Measurements from ENCODE around the gene CHRNE. TPM values are rescaled to one million over a fixed set of nuclear protein-coding genes. Genes with fewer than 3 reads are reported as not detected.

The CHRNE gene
- total RNA-seq, 3 donors from 2014 or later: 0.24 to 1.3 TPM; not detected in 1

DNA sequence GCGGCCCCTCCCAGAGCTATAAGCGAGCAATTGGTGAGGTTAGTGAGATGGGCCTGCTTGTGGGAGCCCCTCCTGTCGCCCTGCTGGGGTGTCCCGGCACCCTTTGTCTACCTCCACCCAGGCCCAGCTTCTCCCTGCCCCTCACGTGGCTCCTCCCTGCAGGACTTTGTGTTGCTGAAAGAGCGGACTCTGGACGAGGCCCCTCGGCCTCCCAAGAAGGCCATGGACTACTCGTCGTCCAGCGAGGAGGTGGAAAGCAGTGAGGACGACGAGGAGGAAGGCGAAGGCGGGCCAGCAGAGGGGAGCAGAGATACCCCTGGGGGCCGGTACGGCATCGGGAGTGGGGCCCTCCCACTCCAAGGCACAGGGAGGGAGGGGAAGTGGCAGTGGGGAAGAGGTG, 9.6 kb downstream of the CHRNE start:
- TF ChIP-seq, protein P1, sequence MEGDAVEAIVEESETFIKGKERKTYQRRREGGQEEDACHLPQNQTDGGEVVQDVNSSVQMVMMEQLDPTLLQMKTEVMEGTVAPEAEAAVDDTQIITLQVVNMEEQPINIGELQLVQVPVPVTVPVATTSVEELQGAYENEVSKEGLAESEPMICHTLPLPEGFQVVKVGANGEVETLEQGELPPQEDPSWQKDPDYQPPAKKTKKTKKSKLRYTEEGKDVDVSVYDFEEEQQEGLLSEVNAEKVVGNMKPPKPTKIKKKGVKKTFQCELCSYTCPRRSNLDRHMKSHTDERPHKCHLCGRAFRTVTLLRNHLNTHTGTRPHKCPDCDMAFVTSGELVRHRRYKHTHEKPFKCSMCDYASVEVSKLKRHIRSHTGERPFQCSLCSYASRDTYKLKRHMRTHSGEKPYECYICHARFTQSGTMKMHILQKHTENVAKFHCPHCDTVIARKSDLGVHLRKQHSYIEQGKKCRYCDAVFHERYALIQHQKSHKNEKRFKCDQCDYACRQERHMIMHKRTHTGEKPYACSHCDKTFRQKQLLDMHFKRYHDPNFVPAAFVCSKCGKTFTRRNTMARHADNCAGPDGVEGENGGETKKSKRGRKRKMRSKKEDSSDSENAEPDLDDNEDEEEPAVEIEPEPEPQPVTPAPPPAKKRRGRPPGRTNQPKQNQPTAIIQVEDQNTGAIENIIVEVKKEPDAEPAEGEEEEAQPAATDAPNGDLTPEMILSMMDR (IDR thresholded peaks at IDR 0.05): no peak
- DNase-seq (peak in 1 of 3 donors; percentile 40), ATAC-seq (no peak)
- no peak overlapping the region for H3K4me3 ChIP-seq
- peaks cover 3% of the 10 kb centered on the region for H3K36me3 ChIP-seq (ENCODE audit: low read depth)
- no peaks in the 10 kb centered on the region for H3K4me1 ChIP-seq (ENCODE audit: low read depth)
- intact Hi-C loops (cut with DNase I, micrococcal nuclease): loop anchor here in 1 of 2 donors (10.0 kb wide), 1 partner anchor 168 kb away; no protein-coding TSS in a partner anchor
- H3K9me3 ChIP-seq: no peaks in the 10 kb centered on the region

DNA sequence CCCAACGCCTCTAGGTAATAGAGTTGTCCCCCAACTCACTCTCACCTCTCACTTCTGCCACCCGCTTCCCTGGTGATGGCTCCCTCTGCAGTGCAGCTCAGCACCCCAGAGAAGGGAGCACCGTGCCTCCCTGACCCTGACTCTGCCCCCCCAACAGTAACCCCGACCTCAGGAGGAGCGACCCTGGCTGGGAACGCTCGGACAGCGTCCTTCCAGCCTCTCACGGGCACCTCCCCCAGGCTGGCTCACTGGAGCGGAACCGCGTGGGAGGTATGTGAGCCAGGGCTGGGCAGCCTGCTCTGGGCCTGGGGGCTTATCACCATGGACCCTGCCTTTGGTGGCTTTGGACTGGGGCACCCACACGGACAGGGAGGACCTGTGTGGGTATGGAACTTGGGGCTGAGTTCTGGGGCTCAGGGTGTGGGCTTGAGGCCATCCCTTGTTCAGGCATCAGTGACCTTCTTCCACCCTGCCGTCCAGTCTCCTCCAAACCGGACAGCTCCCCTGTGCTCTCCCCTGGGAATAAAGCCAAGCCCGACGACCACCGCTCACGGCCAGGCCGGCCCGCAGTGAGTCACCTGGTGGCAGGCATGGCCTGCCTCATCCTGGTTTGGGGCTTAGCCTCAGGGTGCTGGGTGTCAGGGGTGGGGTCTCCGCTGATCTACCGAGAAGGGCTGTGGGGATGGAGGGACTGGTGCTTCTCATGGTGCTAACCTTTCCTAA, 10.2 kb downstream of the CHRNE start:
- no peak overlapping the region for H3K4me3 ChIP-seq
- ATAC-seq: no peak
- TF ChIP-seq, protein P1 (IDR thresholded peaks at IDR 0.05): no peak
- no peaks in the 10 kb centered on the region for H3K4me1 ChIP-seq (ENCODE audit: low read depth)
- intact Hi-C loops (cut with DNase I, micrococcal nuclease): loop anchor here in 1 of 2 donors (10.0 kb wide), 1 partner anchor 168 kb away; no protein-coding TSS in a partner anchor
- no peaks in the 10 kb centered on the region for H3K9me3 ChIP-seq
- H3K36me3 ChIP-seq (ENCODE audit: low read depth): peaks cover 3% of the 10 kb centered on the region
- DNase-seq: peak in 1 of 3 donors; percentile 45

DNA sequence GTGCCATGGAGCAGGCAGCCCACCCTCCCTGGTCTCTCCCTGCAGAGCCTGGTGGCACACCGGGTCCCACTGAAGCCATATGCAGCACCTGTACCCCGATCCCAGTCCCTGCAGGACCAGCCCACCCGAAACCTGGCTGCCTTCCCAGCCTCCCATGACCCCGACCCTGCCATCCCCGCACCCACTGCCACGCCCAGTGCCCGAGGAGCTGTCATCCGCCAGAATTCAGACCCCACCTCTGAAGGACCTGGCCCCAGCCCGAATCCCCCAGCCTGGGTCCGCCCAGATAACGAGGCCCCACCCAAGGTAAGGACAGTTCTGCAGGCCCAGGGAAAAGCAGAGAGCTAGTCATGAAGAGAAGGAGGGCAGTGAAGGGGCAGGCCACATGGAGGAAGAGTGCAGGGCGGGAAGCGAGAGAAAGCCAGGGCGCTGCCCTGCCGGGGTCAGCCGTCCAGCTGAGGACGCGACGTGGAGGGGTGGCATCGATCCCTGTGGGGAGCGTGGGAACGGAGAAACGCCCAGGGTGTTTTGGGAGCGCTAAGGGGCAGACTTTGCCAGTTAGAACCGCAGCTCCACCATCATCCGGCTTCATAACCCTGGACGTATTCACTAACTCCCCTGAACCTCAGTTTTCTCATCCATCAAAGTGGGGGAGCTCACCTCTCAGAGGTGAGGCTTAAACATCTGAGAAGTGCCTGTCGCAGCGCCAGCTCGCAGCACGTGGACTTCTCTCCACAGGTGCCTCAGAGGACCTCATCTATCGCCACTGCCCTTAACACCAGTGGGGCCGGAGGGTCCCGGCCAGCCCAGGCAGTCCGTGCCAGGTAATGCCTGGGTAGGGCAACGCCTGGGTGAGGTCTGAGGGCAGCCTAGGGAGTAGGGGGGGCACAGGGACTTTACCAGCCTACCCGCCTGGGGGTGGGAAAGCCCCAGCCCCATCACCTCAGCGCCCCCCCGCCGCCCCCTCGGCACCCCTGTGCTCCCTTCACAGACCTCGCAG, 11.2 kb downstream of the CHRNE start:
- Histone ChIP-seq H3K9me3 (no peaks in the 10 kb centered on the region), H3K36me3 (ENCODE audit: low read depth) (peaks cover 3% of the 10 kb centered on the region), H3K4me3 (no peak overlapping the region), H3K4me1 (ENCODE audit: low read depth) (no peaks in the 10 kb centered on the region)
- ATAC-seq (no peak), DNase-seq (peak in 1 of 3 donors; percentile 53)
- intact Hi-C loops (cut with DNase I, micrococcal nuclease): loop anchor here in 1 of 2 donors (10.0 kb wide), 1 partner anchor 167 kb away; no protein-coding TSS in a partner anchor
- TF ChIP-seq, protein P1 (IDR thresholded peaks at IDR 0.05): no peak

DNA sequence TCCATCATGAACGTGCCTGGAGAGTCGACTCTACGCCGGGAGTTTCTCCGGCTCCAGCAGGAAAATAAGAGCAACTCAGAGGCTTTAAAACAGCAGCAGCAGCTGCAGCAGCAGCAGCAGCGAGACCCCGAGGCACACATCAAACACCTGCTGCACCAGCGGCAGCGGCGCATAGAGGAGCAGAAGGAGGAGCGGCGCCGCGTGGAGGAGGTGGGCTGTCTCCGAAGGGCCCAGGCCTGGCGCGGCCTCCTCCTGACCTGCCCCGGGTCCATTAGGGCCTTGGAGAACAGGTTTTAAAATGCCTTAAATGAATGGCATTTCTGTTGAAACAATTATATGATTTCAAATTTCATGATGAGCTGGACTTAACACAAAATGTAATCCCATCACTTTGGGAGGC, 15.3 kb downstream of the CHRNE start:
- Histone ChIP-seq H3K4me1 (ENCODE audit: low read depth) (no peaks in the 10 kb centered on the region), H3K4me3 (no peak overlapping the region), H3K36me3 (ENCODE audit: low read depth) (peaks cover 3% of the 10 kb centered on the region), H3K9me3 (no peaks in the 10 kb centered on the region)
- intact Hi-C loops (cut with DNase I, micrococcal nuclease): loop anchor here (5.0 to 10.0 kb wide), 3 partner anchors 100 to 183 kb away; partner anchors contain the start of genes GLTPD2 (in 2 of the 2), VMO1 (in 2 of the 2) and PELP1 (in 1 of the 2)
- TF ChIP-seq, protein P1 (IDR thresholded peaks at IDR 0.05): no peak
- ATAC-seq: no peak
- DNase-seq: peak in 1 of 3 donors; percentile 29

DNA sequence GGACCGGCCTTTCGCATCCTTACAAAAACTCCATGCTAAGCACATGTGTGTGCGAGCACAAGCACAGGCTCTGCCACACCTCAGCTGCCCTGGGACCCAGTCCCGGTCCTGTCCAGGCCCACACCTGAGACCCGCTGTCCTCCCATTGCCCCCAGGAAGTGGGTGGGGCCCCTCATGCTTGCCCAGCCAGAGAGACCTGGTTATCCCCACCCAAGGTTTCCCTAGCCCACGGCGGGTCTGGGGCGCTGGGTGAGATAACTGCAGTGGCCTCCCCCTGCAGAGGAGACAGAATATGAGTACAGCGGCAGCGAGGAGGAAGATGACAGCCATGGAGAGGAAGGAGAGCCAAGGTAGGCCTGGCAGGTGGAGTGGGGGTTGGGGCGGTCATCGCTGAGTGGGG, 16.1 kb downstream of the CHRNE start:
- Histone ChIP-seq H3K9me3 (no peaks in the 10 kb centered on the region), H3K36me3 (ENCODE audit: low read depth) (peaks cover 3% of the 10 kb centered on the region), H3K4me3 (no peak overlapping the region), H3K4me1 (ENCODE audit: low read depth) (no peaks in the 10 kb centered on the region)
- ATAC-seq (no peak), DNase-seq (peak in 1 of 3 donors; percentile 40)
- intact Hi-C loops (cut with DNase I, micrococcal nuclease): loop anchor here (5.0 to 10.0 kb wide), 3 partner anchors 100 to 182 kb away; partner anchors contain the start of genes GLTPD2 (in 2 of the 2), VMO1 (in 2 of the 2) and PELP1 (in 1 of the 2)
- TF ChIP-seq, protein P1 (IDR thresholded peaks at IDR 0.05): no peak

Measured in mucosa of descending colon (tissue), 3 donors.